Endothelial cell of umbilical vein (primary cell): ENCODE measurements around the gene DHX15.

Experiments
- MYC ChIP-seq: IDR thresholded peaks from one replicate; pipeline ENCODE4 v1.6.1; 2011; ENCODE audit warnings: mild to moderate bottlenecking, low read depth, low read length
- POLR2A ChIP-seq: IDR thresholded peaks from 2 replicates; pipeline ENCODE4 v1.6.1; 2012; ENCODE audit warnings: low read depth, mild to moderate bottlenecking, control low read depth, low read length

DNA sequence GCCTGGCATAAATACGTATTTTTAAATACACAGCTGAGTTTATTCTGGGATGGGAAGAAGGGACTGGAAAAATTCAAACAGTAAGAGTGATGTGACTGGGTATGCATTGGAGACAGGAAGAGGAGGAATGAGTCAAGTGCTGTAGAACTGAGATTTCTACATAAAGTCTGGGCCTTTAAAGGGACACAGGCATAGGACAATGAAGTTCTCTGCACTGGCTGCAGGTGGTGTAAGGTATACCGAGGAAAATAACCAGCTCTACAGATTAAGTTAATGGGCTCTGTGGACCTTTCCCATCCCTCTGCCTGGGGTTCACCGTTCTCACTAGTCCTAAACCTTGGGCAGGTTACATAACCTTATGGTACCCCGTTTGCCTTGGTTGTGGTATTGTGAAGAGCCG is 68.7 kb downstream of the DHX15 start:
- TF ChIP-seq POLR2A (no peak), MYC (no peak)
